HG02678 (cell line): ENCODE results near the gene PHF11.
"Not testable (repeated sequence)": the region's sequence is repeated elsewhere in the genome, so short reads cannot be mapped to it uniquely, and the experiment has no call there.

ENCODE experiments used
- ATAC-seq: cut with Tn5 transposase; IDR thresholded peaks from one replicate; pipeline ENCODE4 v1.9.1; 2021; ENCODE audit warnings: mild to moderate bottlenecking, moderate library complexity; ENCODE audit not compliant: unreplicated experiment

The PHF11 gene

DNA sequence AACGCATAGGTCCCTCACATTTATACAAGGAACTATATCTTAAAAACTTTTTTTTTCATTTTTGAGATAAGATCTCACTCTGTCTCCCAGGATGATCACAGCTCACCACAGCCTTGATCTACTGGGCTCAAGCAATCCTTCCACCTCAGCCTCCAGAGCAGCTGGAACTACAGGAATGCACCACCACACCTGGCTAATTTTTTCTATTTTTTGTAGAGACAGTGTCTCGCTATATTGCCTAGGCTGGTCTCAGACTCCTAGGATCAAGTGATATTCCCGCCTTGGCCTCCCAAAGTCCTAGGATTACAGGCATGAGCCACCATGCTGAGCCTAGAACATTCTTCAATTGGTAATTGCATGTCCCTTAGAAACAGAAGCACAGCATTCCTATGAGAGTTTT is 47.9 kb downstream of the PHF11 start:
- ATAC-seq: no peak

DNA sequence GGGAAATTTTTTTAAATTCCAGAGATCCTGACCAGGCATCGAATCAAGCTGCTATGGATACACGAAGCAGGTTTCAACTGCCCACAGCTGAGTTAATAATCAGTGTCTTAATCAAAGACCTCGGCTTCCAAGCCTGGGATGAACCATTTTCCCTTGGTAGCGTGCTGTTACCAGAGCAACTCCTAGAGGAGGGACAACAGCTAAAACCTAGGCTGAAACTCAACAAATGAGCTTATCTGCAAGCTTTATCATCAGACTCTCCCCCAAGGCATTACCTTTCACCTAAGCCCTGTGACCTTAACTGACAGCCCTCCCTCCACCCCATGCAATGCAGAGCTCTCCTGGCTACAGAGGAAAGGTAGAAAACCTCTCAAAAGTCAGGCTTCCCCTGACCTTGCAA is 49.9 kb downstream of the PHF11 start:
- no peak for ATAC-seq

DNA sequence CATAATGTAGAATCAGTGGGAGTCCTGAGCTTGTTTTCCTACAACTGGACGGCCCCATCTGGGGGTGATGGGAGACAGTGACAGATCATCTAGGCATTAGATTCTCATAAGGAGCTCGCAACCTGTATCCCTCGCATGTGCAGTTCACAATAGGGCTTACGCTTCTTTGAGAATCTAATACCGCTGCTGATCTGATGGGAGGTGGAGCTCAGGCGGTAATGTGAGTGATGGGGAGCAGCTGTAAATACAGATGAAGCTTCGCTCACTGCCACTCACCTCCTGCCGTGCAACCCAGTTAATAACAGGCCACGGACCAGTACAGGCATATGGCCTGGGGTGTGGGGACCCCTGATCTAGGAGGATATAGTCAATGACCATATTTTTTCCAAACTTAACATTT is 50.8 kb downstream of the PHF11 start:
- ATAC-seq: no peak

DNA sequence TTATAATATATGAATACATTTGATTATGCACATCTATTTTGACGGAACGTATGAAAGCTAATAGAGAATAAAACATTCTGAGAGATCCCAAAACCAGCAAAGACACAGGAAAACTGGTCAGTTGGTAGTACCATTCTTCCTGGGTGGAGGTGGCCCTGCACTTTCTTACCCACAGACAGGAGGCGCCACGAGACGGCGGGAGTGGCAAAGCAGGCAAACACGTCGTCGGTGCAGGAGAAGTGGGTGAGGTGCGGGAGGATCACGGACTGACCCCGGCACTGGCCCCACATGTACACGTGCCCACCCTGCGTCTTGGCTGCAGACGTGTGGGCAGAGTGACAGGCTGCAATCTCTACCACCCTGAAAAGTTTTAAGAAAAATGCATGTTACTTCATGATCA is 53.5 kb downstream of the PHF11 start:
- no peak for ATAC-seq

DNA sequence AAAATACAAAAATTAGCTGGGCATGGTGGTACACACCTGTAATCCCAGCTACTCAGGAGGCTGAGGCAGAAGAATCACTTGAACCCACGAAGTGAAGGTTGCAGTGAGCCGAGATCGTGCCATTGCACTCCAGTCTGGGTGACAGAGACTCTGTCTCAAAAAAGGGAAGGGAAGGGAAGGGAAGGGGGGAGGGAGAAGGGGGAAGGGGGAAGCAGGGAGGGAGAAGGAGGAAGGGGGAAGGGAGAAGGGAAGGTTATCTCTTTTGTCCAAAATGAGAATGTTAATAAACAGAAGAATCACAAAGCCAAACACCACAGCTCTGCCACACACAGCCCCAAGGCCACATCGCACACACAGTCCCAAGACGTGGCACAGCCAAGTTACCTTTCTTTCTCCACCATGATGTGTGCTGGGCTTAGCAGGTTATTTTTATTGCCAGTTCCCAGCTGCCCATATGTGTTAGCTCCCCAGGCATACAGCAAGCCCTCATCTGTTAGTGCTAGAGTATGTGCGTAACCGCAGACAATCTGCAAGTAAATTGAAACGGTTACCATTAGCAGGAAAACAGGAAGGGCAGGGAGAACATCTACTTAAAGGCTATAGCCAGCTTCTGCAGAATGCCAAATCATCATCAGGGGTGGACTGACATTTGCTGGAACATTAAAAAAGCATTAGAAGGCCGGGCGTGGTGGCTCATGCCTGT is 55.3 kb downstream of the PHF11 start:
- ATAC-seq: no peak

DNA sequence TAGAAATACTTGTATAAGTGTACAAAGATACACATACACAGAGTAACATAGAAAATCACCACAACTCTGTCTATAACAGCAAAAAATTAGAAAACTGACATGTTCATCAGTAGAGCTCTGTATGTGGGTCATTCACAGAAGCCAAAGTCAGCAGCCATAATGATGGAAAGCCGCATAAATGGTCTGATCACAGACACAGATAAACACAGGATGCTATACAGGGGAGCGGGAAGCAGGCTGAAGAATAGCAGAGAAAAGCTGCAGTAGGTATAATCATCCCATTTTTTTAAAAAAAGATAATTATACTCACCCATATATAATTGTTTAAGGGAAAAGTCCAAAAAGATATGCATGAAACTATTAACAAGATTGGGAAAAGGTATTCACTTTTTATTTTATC is 58.1 kb downstream of the PHF11 start:
- no peak for ATAC-seq

DNA sequence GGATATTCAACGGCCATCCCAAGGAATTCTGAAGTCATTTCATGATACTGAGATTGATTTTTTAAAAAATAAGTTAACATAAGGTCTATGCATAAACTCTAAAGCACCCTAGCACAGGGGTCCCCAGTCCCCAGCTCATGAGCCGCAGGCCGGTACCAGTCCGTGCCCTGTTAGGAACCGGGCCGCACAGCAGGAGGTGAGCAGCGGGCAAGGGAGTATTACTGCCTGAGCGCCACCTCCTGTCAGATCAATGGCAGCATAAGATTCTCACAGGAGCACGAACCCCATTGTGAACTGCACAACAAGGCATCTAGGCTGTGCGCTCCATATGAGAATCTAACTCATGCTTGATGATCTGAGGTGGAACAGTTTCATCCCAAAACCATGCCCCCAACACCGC is 58.6 kb downstream of the PHF11 start:
- ATAC-seq: no peak

DNA sequence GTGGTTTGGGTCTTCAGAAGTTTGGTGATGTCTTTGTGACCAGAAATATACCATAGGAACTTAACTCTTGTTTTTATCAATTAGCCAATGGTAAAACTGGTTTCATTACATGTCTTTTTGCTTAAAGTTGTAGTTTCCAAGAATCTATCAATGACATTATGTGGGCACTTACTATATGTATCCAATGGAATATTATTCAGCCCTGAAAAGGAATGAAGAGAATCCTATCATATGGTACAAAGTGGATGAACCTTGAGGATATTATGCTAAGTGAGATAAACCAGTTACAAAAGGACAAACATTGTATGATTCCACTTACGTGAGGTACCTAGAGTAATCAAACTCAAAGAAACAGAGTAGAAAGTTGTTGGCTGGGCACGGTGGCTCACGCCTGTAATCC is 63.3 kb downstream of the PHF11 start:
- no peak for ATAC-seq

DNA sequence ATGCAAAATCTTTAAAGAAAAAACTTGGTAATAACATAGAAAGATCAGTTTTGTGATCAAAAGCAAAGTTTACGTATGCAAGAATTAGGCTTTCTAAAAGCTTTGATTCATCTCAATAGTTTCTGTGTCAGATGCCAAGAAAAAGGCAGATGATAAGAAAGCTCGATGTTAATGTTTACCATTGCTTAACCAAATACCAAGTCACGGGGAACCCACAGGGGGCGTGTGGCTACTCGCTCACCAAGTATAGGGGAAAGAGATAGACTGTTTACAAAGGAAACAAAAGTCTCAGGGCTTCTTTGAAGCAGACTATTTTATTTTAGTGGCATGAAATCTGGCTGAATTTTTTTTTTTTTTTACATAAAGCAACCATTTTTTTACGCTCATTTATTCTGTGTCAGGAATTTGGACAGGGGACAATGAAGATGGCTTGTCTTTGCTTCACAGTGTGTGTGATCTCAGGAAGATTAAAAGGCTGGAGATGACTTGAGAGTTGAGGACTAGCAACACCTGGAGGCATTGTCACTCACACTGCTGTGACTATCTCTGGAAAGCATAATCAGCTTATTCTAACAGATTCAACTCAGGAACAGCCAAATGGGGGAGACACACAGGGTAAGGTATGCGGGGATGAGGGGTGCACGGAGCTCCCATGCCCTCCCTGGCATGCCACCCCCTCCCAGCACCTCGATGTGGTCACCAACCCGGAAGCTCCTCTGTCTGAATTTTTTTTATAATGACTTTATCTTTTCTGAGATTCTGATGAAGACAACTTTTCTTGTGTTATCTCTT is 64.7 kb downstream of the PHF11 start:
- ATAC-seq: peak; percentile 87

DNA sequence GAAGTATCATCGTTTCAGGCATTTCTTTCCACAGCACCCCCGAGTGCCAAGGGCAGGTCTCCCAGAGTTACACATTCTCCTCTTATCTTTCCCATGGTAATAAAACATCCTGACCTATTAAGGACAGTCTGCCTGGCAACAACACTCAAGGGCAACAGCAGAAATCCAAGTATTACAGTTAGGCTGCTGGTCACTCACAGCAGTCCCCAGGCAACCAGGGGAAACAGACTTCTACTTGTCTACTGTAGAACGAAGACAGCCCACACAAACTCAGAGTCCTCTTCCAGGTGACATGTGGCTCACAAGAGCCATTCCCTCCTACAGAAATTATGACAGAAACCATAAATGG is 65.3 kb downstream of the PHF11 start:
- ATAC-seq: no peak

DNA sequence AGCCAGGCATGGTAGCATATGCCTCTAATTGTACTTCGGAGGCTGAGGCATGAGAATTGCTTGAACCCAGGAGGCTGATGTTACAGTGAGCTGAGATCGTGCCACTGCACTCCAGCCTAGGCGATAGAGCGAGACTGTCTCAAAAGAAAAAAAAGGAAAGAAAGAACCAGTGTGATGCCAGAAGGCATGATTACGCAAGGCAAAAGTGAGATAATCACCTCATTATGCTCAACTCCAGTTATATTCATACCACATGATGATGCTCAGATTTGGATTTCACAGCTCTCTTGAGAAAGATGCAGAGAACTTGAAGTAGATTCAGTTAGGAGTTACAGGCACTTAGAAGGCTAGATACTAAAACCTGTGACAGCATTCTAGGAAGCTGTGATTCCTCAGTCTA is 67.8 kb downstream of the PHF11 start:
- no peak for ATAC-seq

DNA sequence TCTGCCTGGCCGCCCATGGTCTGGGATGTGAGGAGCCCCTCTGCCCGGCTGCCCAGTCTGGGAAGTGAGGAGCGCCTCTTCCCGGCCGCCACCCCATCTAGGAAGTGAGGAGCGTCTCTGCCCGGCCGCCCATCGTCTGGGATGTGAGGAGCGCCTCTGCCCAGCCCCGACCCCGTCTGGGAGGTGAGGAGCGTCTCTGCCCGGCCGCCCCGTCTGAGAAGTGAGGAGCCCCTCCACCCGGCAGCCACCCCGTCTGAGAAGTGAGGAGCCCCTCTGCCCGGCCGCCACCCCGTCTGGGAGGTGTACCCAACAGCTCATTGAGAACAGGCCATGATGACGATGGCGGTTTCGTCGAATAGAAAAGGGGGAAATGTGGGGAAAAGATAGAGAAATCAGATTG is 69.7 kb downstream of the PHF11 start:
- ATAC-seq: not testable (repeated sequence)

DNA sequence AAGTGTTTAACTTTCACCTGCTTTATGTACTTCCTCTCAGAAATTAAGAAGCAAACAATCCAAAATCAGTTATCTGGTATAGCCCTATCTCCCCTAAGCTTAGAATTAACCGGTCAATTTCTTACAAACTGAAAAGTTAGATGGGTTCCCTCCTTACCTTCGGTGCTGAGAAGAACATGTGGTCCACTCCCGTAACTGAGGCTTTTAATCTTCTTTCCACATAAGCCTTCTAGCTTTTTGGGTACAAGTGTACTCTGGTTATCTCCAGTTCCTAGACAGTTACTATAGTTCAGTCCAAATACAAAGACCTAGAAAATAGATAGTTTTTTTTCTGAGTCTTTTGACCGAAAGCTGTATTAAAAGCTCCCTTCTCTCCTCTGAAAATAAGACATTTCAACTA is 70.7 kb downstream of the PHF11 start:
- ATAC-seq: no peak

DNA sequence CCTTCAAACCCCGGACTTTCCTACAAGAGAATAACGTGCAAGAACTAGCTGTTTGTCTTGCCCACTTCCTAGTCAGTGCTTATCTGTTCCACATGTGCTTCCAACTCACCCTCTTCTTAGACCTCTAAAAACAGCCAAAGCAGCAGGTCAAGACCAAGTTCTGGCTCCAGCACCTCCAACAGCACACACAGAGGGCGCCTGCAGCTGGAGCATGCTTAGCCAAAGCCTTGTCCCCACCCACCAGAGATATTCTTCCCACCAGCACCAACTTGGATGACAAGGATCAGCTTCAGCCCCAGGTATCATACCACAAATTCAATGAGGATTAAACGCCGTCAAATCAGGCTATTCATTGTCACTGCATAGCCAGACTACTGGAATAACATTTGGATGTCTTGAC is 71.7 kb downstream of the PHF11 start:
- no peak for ATAC-seq

DNA sequence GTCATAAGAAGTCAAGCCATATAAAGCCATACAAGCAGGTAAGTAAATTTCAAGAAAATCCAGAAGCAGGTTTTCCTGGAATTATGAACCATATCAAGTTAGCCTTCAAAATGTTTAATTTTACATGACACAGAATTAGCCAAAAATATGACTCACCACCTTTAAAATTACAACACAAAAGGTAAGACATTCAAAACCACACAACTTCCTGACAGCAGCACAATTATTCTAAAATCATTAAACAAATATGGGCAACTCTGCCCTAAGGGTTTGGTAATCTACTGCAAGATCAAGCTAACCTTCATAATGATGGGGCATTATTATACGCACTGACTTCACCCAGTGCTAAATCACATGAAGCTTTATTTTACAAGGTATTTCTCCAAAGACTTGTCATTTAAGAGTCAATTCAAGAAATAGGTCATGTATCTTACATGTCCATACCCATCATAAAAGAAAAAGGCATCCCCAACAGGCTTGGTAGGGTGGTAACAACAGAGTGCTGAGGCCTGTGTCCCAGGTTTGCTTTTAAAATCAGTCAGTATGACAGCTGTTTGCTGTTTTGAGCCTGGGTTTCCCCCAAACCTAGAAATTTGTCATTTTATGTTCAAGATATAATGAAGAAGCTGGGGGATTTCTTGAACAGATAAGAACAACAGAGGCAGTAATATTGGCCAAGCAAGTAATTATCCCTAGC is 74.4 kb downstream of the PHF11 start:
- ATAC-seq: no peak

DNA sequence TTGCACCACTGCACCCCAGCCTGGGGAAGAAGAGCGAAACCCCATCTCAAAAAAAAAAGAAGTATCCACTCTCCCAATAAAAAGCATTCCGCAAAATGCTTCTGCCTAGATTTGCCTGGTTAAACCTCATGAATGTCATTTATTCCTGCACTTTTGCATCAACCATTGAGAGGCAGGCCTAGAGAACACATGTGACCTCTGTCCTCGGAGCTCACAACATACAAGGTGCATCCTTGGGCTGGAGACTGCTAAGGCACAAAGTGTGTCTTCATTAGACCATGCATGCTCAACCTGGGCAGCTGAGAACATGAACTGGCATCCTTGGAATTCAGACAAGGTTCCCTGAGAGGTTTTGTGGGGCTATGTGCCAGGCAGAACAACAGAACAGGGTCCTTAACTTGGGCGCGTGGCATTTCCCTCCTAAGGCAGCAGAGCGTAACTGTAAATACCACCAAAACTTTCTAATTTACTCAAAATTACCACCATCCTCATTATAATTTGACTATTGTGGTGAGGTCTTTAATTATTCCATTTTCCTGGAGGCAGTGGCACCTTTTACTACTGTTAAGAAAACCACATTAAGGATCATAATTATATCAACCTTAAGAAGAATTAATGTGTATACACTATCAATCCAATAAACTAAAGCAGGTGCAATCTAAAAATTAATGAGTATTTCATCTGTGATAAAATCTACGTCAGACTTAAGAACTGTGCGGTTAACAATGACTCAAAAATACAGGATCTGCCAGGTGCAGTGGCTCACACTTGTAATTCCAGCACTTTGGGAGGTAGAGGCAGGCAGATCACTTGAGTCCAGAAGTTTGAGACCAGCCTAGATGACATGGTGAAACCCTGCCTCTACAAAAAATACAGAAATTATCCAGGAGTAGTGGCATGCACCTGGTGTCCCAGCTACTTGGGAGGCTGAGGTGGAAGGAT is 75.8 kb downstream of the PHF11 start:
- ATAC-seq: no peak
